ENCODE data around the gene PRR12.

- TF ChIP-seq CTCF (IDR thresholded peaks at IDR 0.05) (no peak), POLR2A (IDR thresholded peaks at IDR 0.05) (peak in 1 of 2 donors; percentile 23)
Observed at GRCh38 chr19:49637821-49638738, 47.1 kb downstream of the PRR12 start.
